LHCN-M2 (cell line): Measurements from ENCODE around the gene SPATA13. TPM values are rescaled to one million over a fixed set of nuclear protein-coding genes. Genes with fewer than 3 reads are reported as not detected.
A peak's percentile ranks its signal among the peaks of the same experiment; 100 is the strongest.

ENCODE experiments used
- DNase-seq: peaks from one replicate; pipeline ENCODE4 v3.0.0-alpha.2; 2012; ENCODE audit warnings: low read depth
- total RNA-seq: library from RNA; depleted of rRNA; stranded (reverse); fragments of >200 nt; gene quantifications from 2 replicates; pipeline ENCODE4 v1.2.3, GENCODE V29; 2014

SPATA13 gene
- total RNA-seq, 1 experiment from 2014 or later, result 12.1 TPM

GRCh38 chr13:24276861-24277260 is 116.3 kb downstream of the SPATA13 start:
- no peak for DNase-seq

- DNase-seq, result no peak
Observed at GRCh38 chr13:24277761-24278160, 117.2 kb downstream of the SPATA13 start.

GRCh38 chr13:24279327-24280110 is 119.0 kb downstream of the SPATA13 start:
- DNase-seq, result no peak

GRCh38 chr13:24280720-24281119 is 120.2 kb downstream of the SPATA13 start:
- no peak for DNase-seq

- no peak for DNase-seq
Observed at GRCh38 chr13:24281188-24282008, 120.9 kb downstream of the SPATA13 start.

- no peak for DNase-seq
Observed at GRCh38 chr13:24282256-24282655, 121.7 kb downstream of the SPATA13 start.

GRCh38 chr13:24284889-24285565 is 124.5 kb downstream of the SPATA13 start:
- DNase-seq, result no peak

- DNase-seq, result no peak
Observed at GRCh38 chr13:24286624-24287023, 126.1 kb downstream of the SPATA13 start.

GRCh38 chr13:24287748-24288287 is 127.3 kb downstream of the SPATA13 start:
- DNase-seq, result no peak

- DNase-seq, result no peak
Observed at GRCh38 chr13:24288870-24289269, 128.3 kb downstream of the SPATA13 start.

GRCh38 chr13:24290280-24290932 is 129.9 kb downstream of the SPATA13 start:
- DNase-seq, result no peak

GRCh38 chr13:24292481-24292880 is 132.0 kb downstream of the SPATA13 start:
- no peak for DNase-seq

- DNase-seq, result no peak
Observed at GRCh38 chr13:24293746-24294145, 133.2 kb downstream of the SPATA13 start.

- DNase-seq, result no peak
Observed at GRCh38 chr13:24299488-24300114, 139.1 kb downstream of the SPATA13 start.

- no peak for DNase-seq
Observed at GRCh38 chr13:24301434-24301833, 140.9 kb downstream of the SPATA13 start.

- DNase-seq, result no peak
Observed at GRCh38 chr13:24301911-24302310, 141.4 kb downstream of the SPATA13 start.

GRCh38 chr13:24304620-24305019 is 144.1 kb downstream of the SPATA13 start:
- DNase-seq, result no peak

- DNase-seq, result peak; percentile 42
Observed at GRCh38 chr13:24306632-24307031, 146.1 kb downstream of the SPATA13 start.

GRCh38 chr13:24307211-24308067 is 146.9 kb downstream of the SPATA13 start:
- DNase-seq, result no peak

GRCh38 chr13:24308068-24308445 is 147.5 kb downstream of the SPATA13 start:
- no peak for DNase-seq
